ENCODE results near the gene CHPF. TPM values are rescaled to one million over a fixed set of nuclear protein-coding genes. Genes with fewer than 3 reads are reported as not detected.

CHPF gene
- total RNA-seq, 2 donors from 2014 or later, result 115 to 232 TPM

DNA sequence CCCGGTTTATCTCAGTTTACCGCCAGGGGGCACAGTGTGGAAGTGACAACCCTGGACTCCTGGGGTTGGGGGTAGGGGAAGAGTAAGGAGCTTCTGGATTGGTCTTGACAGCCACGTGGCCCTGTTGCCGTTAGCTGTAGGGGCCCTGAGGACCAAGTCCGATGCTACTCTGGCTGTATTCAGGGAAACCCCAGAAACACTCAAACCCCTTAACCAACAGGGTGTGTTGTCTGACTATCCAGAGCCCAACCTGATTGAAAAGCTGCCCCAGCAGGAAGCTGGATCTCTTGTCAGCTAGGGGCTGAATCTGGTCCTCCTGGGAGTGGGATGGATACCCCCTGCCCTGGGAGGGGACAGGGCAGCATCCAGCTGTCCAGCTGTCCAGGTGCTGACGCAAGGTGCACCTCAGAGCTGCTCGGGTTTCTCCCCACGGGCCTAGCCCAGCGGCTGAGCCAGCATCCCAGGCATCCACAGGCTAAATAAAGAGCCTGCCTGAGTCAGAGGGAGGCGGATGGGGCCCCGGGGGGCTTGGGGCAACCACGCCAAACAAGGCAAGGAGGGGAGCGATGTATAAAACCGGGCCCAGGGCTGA, 48.0 kb downstream of the CHPF start:
- ATAC-seq (no peak), DNase-seq (peak; percentile 52 to 71 (median 62))
- Histone ChIP-seq H3K27ac (no peak overlapping the region), H3K4me1 (peaks cover 27% of the 10 kb centered on the region), H3K27me3 (peaks cover 0 to 4% of the 10 kb centered on the region in 2 donors), H3K9me3 (no peaks in the 10 kb centered on the region), H3K4me3 (no peak overlapping the region), H3K36me3 (replicated peaks in 1 of 2; ENCODE audit: insufficient read depth in 1 of 2, low read depth in 2 of 2) (no peaks in the 10 kb centered on the region)
- WGBS, 2 donors, result 0 to 27% methylated on average over 5 to 12 of the region's 14 CpGs
- TF ChIP-seq POLR2A (IDR thresholded peaks at IDR 0.05), result no peak
- TF ChIP-seq, protein P1, sequence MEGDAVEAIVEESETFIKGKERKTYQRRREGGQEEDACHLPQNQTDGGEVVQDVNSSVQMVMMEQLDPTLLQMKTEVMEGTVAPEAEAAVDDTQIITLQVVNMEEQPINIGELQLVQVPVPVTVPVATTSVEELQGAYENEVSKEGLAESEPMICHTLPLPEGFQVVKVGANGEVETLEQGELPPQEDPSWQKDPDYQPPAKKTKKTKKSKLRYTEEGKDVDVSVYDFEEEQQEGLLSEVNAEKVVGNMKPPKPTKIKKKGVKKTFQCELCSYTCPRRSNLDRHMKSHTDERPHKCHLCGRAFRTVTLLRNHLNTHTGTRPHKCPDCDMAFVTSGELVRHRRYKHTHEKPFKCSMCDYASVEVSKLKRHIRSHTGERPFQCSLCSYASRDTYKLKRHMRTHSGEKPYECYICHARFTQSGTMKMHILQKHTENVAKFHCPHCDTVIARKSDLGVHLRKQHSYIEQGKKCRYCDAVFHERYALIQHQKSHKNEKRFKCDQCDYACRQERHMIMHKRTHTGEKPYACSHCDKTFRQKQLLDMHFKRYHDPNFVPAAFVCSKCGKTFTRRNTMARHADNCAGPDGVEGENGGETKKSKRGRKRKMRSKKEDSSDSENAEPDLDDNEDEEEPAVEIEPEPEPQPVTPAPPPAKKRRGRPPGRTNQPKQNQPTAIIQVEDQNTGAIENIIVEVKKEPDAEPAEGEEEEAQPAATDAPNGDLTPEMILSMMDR (IDR thresholded peaks at IDR 0.05), result peak; percentile 17 to 62 (median 45)
- intact Hi-C loops (cut with DNase I), result loop anchor here (5.0 kb wide), 1 partner anchor 37 kb away; no protein-coding TSS in a partner anchor

DNA sequence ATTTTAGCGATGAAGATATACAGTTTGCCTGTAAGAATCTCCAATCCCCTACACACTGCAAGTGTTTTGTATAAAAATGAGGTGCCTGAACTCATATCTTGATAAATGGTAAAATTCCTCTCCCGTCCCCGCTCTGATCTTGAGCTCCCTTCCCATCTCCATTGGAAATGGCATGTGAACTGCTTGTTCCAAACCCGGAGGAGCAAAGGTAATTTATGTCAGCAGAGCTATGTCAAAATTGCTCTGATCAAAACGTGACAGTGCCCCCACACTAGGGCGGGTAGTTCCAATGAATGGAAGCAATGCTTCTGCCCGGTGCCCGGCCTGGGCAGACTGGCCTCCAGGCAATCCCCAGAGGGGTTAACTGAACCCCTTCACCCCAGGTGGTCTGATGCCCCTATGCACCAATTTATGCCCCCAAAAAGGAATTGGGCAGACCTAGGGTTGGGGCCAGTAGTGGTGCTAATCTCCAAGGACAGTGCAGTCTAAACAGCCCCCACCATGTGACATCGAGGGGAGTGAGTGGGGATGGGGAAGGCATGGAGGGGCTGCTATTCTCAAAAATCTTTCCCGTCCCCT, 48.6 kb downstream of the CHPF start:
- TF ChIP-seq POLR2A (IDR thresholded peaks at IDR 0.05), result no peak
- TF ChIP-seq, protein P1 (IDR thresholded peaks at IDR 0.05), result no peak
- Histone ChIP-seq H3K4me1 (peaks cover 22% of the 10 kb centered on the region), H3K36me3 (replicated peaks in 1 of 2; ENCODE audit: insufficient read depth in 1 of 2, low read depth in 2 of 2) (no peaks in the 10 kb centered on the region), H3K9me3 (no peaks in the 10 kb centered on the region), H3K27me3 (peaks cover 0 to 4% of the 10 kb centered on the region in 2 donors), H3K27ac (no peak overlapping the region), H3K4me3 (no peak overlapping the region)
- intact Hi-C loops (cut with DNase I), result loop anchor here (5.0 kb wide), 1 partner anchor 37 kb away; no protein-coding TSS in a partner anchor
- ATAC-seq (no peak), DNase-seq (no peak)
- WGBS, 2 donors, result 14 to 21% methylated on average over 10 of the region's 10 CpGs

DNA sequence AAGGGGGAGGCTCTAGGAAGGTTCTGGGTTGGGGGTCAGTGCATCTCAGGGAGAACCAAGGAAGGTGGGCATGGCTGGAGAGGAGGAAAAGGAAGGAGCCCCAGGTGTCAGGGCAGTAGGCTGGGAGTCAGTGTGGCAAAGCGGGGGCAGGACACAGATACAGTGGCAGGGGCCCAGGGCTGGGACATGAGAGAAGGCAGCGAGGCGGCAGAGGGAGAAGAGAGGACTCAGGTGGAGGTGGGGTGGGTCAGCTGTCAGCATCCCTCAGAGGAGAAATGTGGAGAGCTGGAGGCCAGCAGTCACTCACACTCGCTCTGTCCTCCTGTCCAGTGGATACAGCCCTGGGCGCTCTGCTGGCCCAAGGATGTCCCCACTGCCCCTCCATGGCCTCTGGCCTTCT, 50.5 kb downstream of the CHPF start:
- 84 to 88% methylated on average over 5 of the region's 5 CpGs for WGBS, 2 donors
- intact Hi-C loops (cut with DNase I), result no loop called here
- DNase-seq, result no peak
- peaks cover 12% of the 10 kb centered on the region for H3K4me1 ChIP-seq
- ATAC-seq, result no peak
- no peak overlapping the region for H3K27ac ChIP-seq
- no peak overlapping the region for H3K4me3 ChIP-seq
- no peaks in the 10 kb centered on the region for H3K9me3 ChIP-seq
- peaks cover 0 to 4% of the 10 kb centered on the region in 2 donors for H3K27me3 ChIP-seq
- TF ChIP-seq, protein P1 (IDR thresholded peaks at IDR 0.05), result no peak
- no peak for TF ChIP-seq POLR2A (IDR thresholded peaks at IDR 0.05)
- no peaks in the 10 kb centered on the region for H3K36me3 ChIP-seq (replicated peaks in 1 of 2; ENCODE audit: insufficient read depth in 1 of 2, low read depth in 2 of 2)

DNA sequence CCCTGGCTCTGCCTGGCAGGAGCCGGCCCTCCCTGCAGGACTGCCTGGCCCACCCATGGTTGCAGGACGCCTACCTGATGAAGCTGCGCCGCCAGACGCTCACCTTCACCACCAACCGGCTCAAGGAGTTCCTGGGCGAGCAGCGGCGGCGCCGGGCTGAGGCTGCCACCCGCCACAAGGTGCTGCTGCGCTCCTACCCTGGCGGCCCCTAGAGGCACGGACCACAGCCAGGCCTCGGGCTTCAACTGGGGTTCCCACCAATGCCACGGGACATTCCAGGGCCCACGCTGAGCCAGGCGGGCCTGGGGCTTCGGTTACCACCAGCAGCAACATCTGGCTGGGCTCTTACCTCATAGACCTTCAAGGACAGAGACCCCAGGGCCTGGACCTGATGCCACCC, 51.0 kb downstream of the CHPF start:
- Histone ChIP-seq H3K9me3 (no peaks in the 10 kb centered on the region), H3K36me3 (replicated peaks in 1 of 2; ENCODE audit: insufficient read depth in 1 of 2, low read depth in 2 of 2) (no peaks in the 10 kb centered on the region), H3K27me3 (peaks cover 0 to 4% of the 10 kb centered on the region in 2 donors), H3K27ac (no peak overlapping the region), H3K4me3 (no peak overlapping the region), H3K4me1 (peaks cover 10% of the 10 kb centered on the region)
- intact Hi-C loops (cut with DNase I), result no loop called here
- WGBS, 2 donors, result 68 to 70% methylated on average over 2 to 18 of the region's 20 CpGs
- TF ChIP-seq, protein P1 (IDR thresholded peaks at IDR 0.05), result no peak
- TF ChIP-seq POLR2A (IDR thresholded peaks at IDR 0.05), result no peak
- DNase-seq, result no peak
- no peak for ATAC-seq

Measured in body of pancreas (tissue), 4 donors.